Brain microvascular endothelial cell (primary cell): ENCODE results near the gene SLC44A1.

Experiments used
- DNase-seq: peaks from one replicate; pipeline ENCODE4 v3.0.0-alpha.2; 2020
- H3K27ac ChIP-seq: fragments of 250-450 bp; sonication (Bioruptor Pico); 2 replicates; pipeline ENCODE4 v1.5.1; 2020; ENCODE audit warnings: mild to moderate bottlenecking, moderate library complexity
- H3K27me3 ChIP-seq: fragments of 250-450 bp; sonication (Bioruptor Pico); replicated peaks from 2 replicates; pipeline ENCODE4 v1.5.1; 2020; ENCODE audit warnings: mild to moderate bottlenecking
- H3K36me3 ChIP-seq: fragments of 250-450 bp; sonication (Bioruptor Pico); replicated peaks from 2 replicates; pipeline ENCODE4 v1.5.1; 2020; ENCODE audit warnings: mild to moderate bottlenecking
- H3K4me3 ChIP-seq: 2 replicates; pipeline ENCODE4 v1.5.1; 2011; ENCODE audit warnings: low read depth, mild to moderate bottlenecking, control low read depth, low read length, moderate library complexity
- CTCF ChIP-seq: IDR thresholded peaks from 2 replicates; pipeline ENCODE4 v1.5.1; 2011; ENCODE audit warnings: low read depth, mild to moderate bottlenecking, moderate library complexity, low read length, control low read depth, inconsistent platforms; ENCODE audit errors: missing control alignments
- in situ Hi-C: cut with HindIII; loops from 2 replicates; pipeline ENCODE4 v1.10.0; 2017; ENCODE audit warnings: low sequenced_read_pairs, low pct_ligation_motif_present

The SLC44A1 gene

DNA sequence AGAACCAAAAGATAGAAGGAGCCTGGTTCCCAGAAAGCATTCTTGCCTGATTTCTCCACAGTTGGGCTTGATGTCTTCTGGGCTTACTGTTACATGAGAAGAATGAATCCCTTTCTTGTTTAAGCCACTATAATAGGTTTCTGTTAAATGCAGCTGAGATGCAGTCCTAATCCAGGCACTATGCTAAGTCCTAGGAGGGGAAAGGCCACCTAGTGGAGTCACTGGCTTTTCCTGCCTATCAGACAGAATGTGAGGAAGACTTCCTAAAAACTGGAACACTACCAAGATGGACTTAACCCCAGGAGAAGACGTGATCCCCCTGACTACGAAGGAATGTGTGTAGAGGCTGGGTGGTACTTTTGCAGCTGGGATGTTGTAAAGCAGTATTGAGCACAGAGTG is 169.1 kb downstream of the SLC44A1 start:
- Histone ChIP-seq H3K27me3 (no peaks in the 10 kb centered on the region), H3K27ac (no peak overlapping the region), H3K36me3 (no peaks in the 10 kb centered on the region), H3K4me3 (no peak overlapping the region)
- peak; percentile 28 for DNase-seq
- peak; percentile 69 for TF ChIP-seq CTCF
- in situ Hi-C loops = no loop called here

DNA sequence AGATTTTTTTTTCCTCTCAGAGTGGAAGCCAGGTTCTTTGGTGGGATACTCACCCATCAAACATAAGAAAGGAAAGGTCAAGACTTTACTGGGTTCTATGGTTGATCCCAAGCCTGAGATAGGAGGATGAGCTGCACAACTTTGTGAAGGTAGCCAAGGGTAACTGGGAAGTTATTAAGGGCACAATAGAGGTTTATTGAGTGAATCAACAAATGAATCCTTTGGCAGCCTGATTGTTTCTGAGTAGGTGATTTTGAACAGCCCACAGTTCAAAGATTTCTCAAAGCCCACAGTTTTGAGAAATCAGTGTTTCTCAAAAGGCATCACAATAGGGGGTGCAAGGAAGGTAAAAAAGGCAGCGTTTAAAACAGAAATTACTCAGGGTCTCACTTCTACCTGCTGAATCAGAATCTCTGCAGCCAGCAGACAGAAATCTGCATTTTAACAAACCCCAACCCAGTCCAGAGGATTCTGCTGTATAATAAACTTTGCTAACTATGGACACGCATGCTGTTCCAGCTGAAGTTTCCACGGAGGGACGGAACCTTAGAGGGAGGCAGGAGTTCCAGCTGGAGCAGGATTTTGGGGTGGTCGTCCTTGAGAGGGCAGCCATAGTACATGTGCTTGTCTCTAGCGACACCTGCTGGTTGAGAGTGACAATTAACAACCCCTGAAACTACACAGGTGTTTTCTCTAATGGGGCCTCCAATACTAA is 170.7 kb downstream of the SLC44A1 start:
- in situ Hi-C loops = no loop called here
- peak; percentile 38 for DNase-seq
- TF ChIP-seq CTCF = peak; percentile 84
- no peaks in the 10 kb centered on the region for H3K36me3 ChIP-seq
- no peaks in the 10 kb centered on the region for H3K27me3 ChIP-seq
- H3K4me3 ChIP-seq = no peak overlapping the region
- no peak overlapping the region for H3K27ac ChIP-seq

DNA sequence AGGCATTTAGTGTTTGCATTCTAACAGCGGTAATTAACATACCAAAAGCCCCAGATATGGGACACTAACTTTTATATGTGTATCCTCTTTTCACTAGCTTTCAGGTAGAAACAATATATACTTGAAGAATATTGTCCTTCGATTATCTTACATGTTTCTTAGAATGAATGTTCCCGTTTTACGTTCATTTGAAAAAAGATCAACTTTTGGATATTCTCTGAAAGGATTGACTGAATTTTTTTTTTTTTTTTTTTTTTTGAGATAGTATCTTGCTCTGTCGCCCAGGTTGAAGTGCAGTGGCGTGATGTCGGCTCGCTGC is 171.2 kb downstream of the SLC44A1 start:
- Histone ChIP-seq H3K27me3 (no peaks in the 10 kb centered on the region), H3K36me3 (no peaks in the 10 kb centered on the region), H3K27ac (no peak overlapping the region), H3K4me3 (no peak overlapping the region)
- DNase-seq = no peak
- TF ChIP-seq CTCF = no peak
- in situ Hi-C loops = no loop called here

DNA sequence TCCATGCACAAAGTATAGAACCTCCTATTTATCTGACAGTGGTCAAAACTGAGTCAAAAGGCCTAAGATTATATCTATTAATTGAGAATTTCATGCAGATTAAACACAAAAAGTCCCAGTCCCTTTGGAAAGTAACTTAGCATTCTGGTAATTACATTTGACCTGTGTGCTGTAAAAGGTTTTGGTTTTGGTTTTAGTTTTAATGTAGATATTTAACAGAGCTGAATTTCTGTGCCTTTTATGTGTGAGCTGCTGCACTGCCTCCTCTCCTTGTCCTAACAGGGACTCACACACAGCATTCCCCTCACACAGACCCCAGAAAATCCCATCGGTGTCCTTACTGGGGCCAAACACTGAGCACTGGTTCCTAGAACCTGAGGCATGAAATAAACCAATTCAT is 172.4 kb downstream of the SLC44A1 start:
- TF ChIP-seq CTCF = no peak
- Histone ChIP-seq H3K4me3 (no peak overlapping the region), H3K27ac (no peak overlapping the region), H3K36me3 (no peaks in the 10 kb centered on the region), H3K27me3 (no peaks in the 10 kb centered on the region)
- no peak for DNase-seq
- in situ Hi-C loops = no loop called here

- no peak overlapping the region for H3K27ac ChIP-seq
- DNase-seq = no peak
- H3K36me3 ChIP-seq = no peaks in the 10 kb centered on the region
- H3K4me3 ChIP-seq = no peak overlapping the region
- no peak for TF ChIP-seq CTCF
- in situ Hi-C loops = no loop called here
- H3K27me3 ChIP-seq = no peaks in the 10 kb centered on the region
Measured at GRCh38 chr9:105418588-105419500, 174.4 kb downstream of the SLC44A1 start.
